Activated CD4-positive, CD25-positive, alpha-beta regulatory T cell (primary cell): ENCODE data around the gene OR13A1.
"Not testable (repeated sequence)": the region's sequence is repeated elsewhere in the genome, so short reads cannot be mapped to it uniquely, and the experiment has no call there.

ENCODE experiments used
- DNase-seq, 4 experiments: peaks; one replicate each; lab custom pipeline; 2025; lab: John Stamatoyannopoulos, UW

OR13A1 gene

GRCh38 chr10:45315508-45315907 is at the start of gene OR13A1:
TSS of gene OR13A1 (minus strand) at chr10:45315608. CDS start at chr10:45304422, 11,186 bp downstream.
- no peak for DNase-seq

GRCh38 chr10:45361983-45362799 is 46.8 kb upstream of the OR13A1 start:
- DNase-seq: not testable (repeated sequence)

GRCh38 chr10:45358961-45359360 is 43.6 kb upstream of the OR13A1 start:
- not testable (repeated sequence) for DNase-seq

- DNase-seq: no peak
Measured at GRCh38 chr10:45355494-45355893, 40.1 kb upstream of the OR13A1 start.

GRCh38 chr10:45354261-45354660 is 38.9 kb upstream of the OR13A1 start:
- no peak for DNase-seq

- no peak for DNase-seq
Measured at GRCh38 chr10:45353186-45353585, 37.8 kb upstream of the OR13A1 start.

- DNase-seq: not testable (repeated sequence)
Measured at GRCh38 chr10:45348196-45348765, 32.9 kb upstream of the OR13A1 start.

- DNase-seq: not testable (repeated sequence)
Measured at GRCh38 chr10:45347464-45347863, 32.1 kb upstream of the OR13A1 start.

GRCh38 chr10:45346652-45347335 is 31.4 kb upstream of the OR13A1 start:
- DNase-seq: not testable (repeated sequence)

GRCh38 chr10:45340420-45340819 is 25.0 kb upstream of the OR13A1 start:
- DNase-seq: not testable (repeated sequence)

- DNase-seq: no peak
Measured at GRCh38 chr10:45339894-45340293, 24.5 kb upstream of the OR13A1 start.

GRCh38 chr10:45331824-45332223 is 16.4 kb upstream of the OR13A1 start:
- DNase-seq: not testable (repeated sequence)

- not testable (repeated sequence) for DNase-seq
Measured at GRCh38 chr10:45326864-45327263, 11.5 kb upstream of the OR13A1 start.

- no peak for DNase-seq
Measured at GRCh38 chr10:45325116-45325515, 9.7 kb upstream of the OR13A1 start.

GRCh38 chr10:45319702-45320101 is 4.3 kb upstream of the OR13A1 start:
- no peak for DNase-seq

GRCh38 chr10:45313264-45313873 is 2.0 kb downstream of the OR13A1 start:
- DNase-seq: no peak

- DNase-seq: no peak
Measured at GRCh38 chr10:45308707-45309106, 6.7 kb downstream of the OR13A1 start.

GRCh38 chr10:45302573-45302972 is 12.8 kb downstream of the OR13A1 start:
- no peak for DNase-seq

GRCh38 chr10:45298341-45298955 is 17.0 kb downstream of the OR13A1 start:
- DNase-seq: not testable (repeated sequence)

GRCh38 chr10:45294681-45295080 is 20.7 kb downstream of the OR13A1 start:
- DNase-seq: no peak

GRCh38 chr10:45286980-45287379 is 28.4 kb downstream of the OR13A1 start:
- DNase-seq: no peak

- DNase-seq: no peak
Measured at GRCh38 chr10:45282061-45282460, 33.3 kb downstream of the OR13A1 start.
